SK-N-SH treated with all-trans-retinoic acid at 6 μM for 48 hours (cell line): ENCODE data around the gene DGAT2.

ENCODE experiments used
- ATAC-seq: fragments of 200-7000 bp; cut with Tn5 transposase; 3 replicates; pipeline ENCODE4 v1.9.1; 2020; ENCODE audit warnings: mild to moderate bottlenecking, moderate library complexity
- ARNTL ChIP-seq: fragments of 450-650 bp; formaldehyde crosslinking; IDR thresholded peaks from 2 replicates; pipeline ENCODE4 v1.5.0; 2020; ENCODE audit warnings: low read depth, mild to moderate bottlenecking, moderate library complexity, borderline replicate concordance
- BACH2 ChIP-seq: fragments of 250-450 bp; sonication (Bioruptor Pico); IDR thresholded peaks from 2 replicates; pipeline ENCODE4 v1.9.0; 2021; ENCODE audit warnings: mild to moderate bottlenecking, borderline replicate concordance
- ESRRG ChIP-seq: fragments of 250-450 bp; sonication (Bioruptor Pico); IDR thresholded peaks from 2 replicates; pipeline ENCODE4 v1.6.1; 2021; ENCODE audit warnings: mild to moderate bottlenecking
- GLIS3 ChIP-seq: fragments of 250-450 bp; sonication (Bioruptor Pico); IDR thresholded peaks from 2 replicates; pipeline ENCODE4 v1.5.0; 2020; ENCODE audit warnings: mild to moderate bottlenecking, moderate library complexity
- ISL1 ChIP-seq: fragments of 250-450 bp; sonication (Bioruptor Pico); IDR thresholded peaks from 2 replicates; pipeline ENCODE4 v2.1.2; 2022; ENCODE audit warnings: mild to moderate bottlenecking, moderate library complexity
- OSR1 ChIP-seq: fragments of 250-450 bp; sonication (Bioruptor Pico); IDR thresholded peaks from 2 replicates; pipeline ENCODE4 v1.8.0; 2022; ENCODE audit warnings: moderate library complexity, mild to moderate bottlenecking, inconsistent platforms
- PPARA ChIP-seq: fragments of 250-450 bp; sonication (Bioruptor Pico); IDR thresholded peaks from 2 replicates; pipeline ENCODE4 v1.5.0; 2020; ENCODE audit warnings: mild to moderate bottlenecking, borderline replicate concordance
- RARB ChIP-seq: fragments of 250-450 bp; sonication (Bioruptor Pico); IDR thresholded peaks from 2 replicates; pipeline ENCODE4 v1.8.0; 2021; ENCODE audit warnings: mild to moderate bottlenecking, moderate library complexity
- SNAI2 ChIP-seq: fragments of 250-450 bp; sonication (Bioruptor Pico); IDR thresholded peaks from 2 replicates; pipeline ENCODE4 v1.5.0; 2020; ENCODE audit warnings: mild to moderate bottlenecking, moderate library complexity
- TCF4 ChIP-seq: fragments of 250-450 bp; sonication (Bioruptor Pico); IDR thresholded peaks from 2 replicates; pipeline ENCODE4 v1.8.0; 2021; ENCODE audit warnings: mild to moderate bottlenecking, moderate library complexity, borderline replicate concordance
- TOX ChIP-seq: fragments of 250-450 bp; sonication (Bioruptor Pico); IDR thresholded peaks from 2 replicates; pipeline ENCODE4 v1.8.0; 2021; ENCODE audit warnings: mild to moderate bottlenecking, moderate library complexity, borderline replicate concordance
- ZC3H10 ChIP-seq: fragments of 250-450 bp; sonication (Bioruptor Pico); IDR thresholded peaks from 2 replicates; pipeline ENCODE4 v1.5.1; 2021; ENCODE audit warnings: mild to moderate bottlenecking, moderate library complexity
- ZFP3 ChIP-seq: fragments of 250-450 bp; sonication (Bioruptor Pico); IDR thresholded peaks from 2 replicates; pipeline ENCODE4 v1.5.0; 2020; ENCODE audit warnings: mild to moderate bottlenecking, moderate library complexity
- ZNF70 ChIP-seq: fragments of 450-650 bp; formaldehyde crosslinking; IDR thresholded peaks from 2 replicates; pipeline ENCODE4 v1.5.0; 2020; ENCODE audit warnings: mild to moderate bottlenecking, moderate library complexity
- ZNF8 ChIP-seq: fragments of 450-650 bp; formaldehyde crosslinking; IDR thresholded peaks from 2 replicates; pipeline ENCODE4 v1.5.0; 2020; ENCODE audit warnings: mild to moderate bottlenecking, moderate library complexity
- TF ChIP-seq, protein P1 (sequence below): fragments of 250-450 bp; sonication (Bioruptor Pico); IDR thresholded peaks from 2 replicates; pipeline ENCODE4 v1.5.0; 2020; ENCODE audit warnings: mild to moderate bottlenecking, moderate library complexity
- TF ChIP-seq, protein P2 (sequence below): fragments of 250-450 bp; sonication (Bioruptor Pico); IDR thresholded peaks from 2 replicates; pipeline ENCODE4 v1.8.0; 2021; ENCODE audit warnings: low read depth, mild to moderate bottlenecking, moderate library complexity, borderline replicate concordance
- TF ChIP-seq, protein P3 (sequence below): fragments of 250-450 bp; sonication (Bioruptor Pico); IDR thresholded peaks from 2 replicates; pipeline ENCODE4 v1.5.1; 2021; ENCODE audit warnings: mild to moderate bottlenecking, moderate library complexity
- TF ChIP-seq, protein P4 (sequence below): fragments of 250-450 bp; sonication (Bioruptor Pico); IDR thresholded peaks from 2 replicates; pipeline ENCODE4 v1.8.0; 2020; ENCODE audit warnings: mild to moderate bottlenecking, moderate library complexity, borderline replicate concordance

DGAT2 gene

DNA sequence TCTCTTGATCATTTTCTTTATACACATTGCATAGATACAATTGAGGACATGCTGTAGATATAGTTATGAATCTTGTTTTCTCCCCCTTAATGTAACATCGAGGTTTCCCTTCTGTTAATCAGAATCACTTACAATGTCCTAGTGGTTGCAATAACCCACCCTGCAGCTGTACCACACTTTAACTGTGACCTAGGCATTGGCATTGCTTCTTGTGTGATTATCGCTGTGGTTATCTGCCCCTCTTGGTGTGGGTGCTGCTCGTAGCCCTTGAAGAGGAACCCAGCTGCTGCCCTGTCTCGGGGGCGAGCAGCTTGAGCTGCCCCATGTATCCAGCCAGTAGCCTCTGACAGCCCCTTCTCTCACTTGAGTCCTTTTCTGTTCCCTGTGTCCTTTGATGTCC lies 1.5 kb downstream of the DGAT2 start:
- no peak for ATAC-seq
- TF ChIP-seq ZC3H10 (CRISPR knock-in tag) (no peak), GLIS3 (no peak), SNAI2 (no peak)
- TF ChIP-seq, protein P1, sequence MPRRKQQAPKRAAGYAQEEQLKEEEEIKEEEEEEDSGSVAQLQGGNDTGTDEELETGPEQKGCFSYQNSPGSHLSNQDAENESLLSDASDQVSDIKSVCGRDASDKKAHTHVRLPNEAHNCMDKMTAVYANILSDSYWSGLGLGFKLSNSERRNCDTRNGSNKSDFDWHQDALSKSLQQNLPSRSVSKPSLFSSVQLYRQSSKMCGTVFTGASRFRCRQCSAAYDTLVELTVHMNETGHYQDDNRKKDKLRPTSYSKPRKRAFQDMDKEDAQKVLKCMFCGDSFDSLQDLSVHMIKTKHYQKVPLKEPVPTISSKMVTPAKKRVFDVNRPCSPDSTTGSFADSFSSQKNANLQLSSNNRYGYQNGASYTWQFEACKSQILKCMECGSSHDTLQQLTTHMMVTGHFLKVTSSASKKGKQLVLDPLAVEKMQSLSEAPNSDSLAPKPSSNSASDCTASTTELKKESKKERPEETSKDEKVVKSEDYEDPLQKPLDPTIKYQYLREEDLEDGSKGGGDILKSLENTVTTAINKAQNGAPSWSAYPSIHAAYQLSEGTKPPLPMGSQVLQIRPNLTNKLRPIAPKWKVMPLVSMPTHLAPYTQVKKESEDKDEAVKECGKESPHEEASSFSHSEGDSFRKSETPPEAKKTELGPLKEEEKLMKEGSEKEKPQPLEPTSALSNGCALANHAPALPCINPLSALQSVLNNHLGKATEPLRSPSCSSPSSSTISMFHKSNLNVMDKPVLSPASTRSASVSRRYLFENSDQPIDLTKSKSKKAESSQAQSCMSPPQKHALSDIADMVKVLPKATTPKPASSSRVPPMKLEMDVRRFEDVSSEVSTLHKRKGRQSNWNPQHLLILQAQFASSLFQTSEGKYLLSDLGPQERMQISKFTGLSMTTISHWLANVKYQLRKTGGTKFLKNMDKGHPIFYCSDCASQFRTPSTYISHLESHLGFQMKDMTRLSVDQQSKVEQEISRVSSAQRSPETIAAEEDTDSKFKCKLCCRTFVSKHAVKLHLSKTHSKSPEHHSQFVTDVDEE (CRISPR knock-in tag): no peak
- TF ChIP-seq, all 23 proteins: peak for 0

DNA sequence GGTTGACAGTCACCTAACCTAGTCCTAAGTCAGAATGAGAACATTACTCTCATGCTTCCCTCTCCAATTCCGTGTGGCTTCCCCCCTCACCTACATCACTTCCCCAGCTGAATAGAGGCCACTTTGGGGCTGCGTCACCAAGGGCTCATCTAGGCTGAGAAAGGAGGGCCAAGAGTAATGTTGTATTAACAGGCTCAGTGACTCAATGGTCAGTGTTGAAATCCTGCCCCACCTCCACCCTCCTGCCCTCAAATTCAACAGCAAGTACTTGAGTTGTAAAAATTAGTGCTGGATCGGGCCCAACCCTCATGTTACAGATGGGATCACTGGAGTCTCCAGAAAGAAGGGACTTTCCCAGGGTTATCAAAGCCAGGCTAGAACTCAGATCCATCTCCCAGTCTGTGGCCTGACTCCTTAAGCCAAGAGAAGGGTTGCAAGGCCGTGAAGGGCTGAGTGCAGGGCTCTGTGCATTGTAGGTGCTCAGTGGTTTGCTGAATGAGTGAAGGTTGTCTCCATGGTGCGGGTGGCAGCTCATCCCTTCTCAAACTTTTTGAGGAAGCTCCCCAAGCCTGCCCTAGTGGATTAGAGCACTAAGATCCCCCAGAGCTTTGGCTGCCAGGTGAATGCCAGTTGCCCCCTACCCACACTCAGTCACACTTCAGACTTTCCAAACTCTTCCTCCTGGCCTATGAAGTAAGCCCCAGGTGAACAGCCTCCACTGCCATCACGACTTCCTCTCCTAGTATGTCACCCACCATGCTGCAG lies 3.2 kb downstream of the DGAT2 start:
- no peak for ATAC-seq
- TF ChIP-seq, protein P2, sequence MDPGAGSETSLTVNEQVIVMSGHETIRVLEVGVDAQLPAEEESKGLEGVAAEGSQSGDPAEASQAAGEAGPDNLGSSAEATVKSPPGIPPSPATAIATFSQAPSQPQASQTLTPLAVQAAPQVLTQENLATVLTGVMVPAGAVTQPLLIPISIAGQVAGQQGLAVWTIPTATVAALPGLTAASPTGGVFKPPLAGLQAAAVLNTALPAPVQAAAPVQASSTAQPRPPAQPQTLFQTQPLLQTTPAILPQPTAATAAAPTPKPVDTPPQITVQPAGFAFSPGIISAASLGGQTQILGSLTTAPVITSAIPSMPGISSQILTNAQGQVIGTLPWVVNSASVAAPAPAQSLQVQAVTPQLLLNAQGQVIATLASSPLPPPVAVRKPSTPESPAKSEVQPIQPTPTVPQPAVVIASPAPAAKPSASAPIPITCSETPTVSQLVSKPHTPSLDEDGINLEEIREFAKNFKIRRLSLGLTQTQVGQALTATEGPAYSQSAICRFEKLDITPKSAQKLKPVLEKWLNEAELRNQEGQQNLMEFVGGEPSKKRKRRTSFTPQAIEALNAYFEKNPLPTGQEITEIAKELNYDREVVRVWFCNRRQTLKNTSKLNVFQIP (CRISPR knock-in tag): no peak
- TF ChIP-seq PPARA (CRISPR knock-in tag): no peak
- no peak for TF ChIP-seq GLIS3
- no peak for TF ChIP-seq BACH2 (CRISPR knock-in tag)
- TF ChIP-seq OSR1: no peak
- no peak for TF ChIP-seq ARNTL (CRISPR knock-in tag)
- TF ChIP-seq ISL1 (CRISPR knock-in tag): no peak
- TF ChIP-seq ZFP3 (CRISPR knock-in tag): no peak
- TF ChIP-seq ESRRG (CRISPR knock-in tag): no peak
- TF ChIP-seq, protein P1 (CRISPR knock-in tag): no peak
- no peak for TF ChIP-seq ZNF70 (CRISPR knock-in tag)
- no peak for TF ChIP-seq ZNF8
- TF ChIP-seq, protein P3, sequence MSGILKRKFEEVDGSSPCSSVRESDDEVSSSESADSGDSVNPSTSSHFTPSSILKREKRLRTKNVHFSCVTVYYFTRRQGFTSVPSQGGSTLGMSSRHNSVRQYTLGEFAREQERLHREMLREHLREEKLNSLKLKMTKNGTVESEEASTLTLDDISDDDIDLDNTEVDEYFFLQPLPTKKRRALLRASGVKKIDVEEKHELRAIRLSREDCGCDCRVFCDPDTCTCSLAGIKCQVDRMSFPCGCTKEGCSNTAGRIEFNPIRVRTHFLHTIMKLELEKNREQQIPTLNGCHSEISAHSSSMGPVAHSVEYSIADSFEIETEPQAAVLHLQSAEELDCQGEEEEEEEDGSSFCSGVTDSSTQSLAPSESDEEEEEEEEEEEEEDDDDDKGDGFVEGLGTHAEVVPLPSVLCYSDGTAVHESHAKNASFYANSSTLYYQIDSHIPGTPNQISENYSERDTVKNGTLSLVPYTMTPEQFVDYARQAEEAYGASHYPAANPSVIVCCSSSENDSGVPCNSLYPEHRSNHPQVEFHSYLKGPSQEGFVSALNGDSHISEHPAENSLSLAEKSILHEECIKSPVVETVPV (CRISPR knock-in tag): no peak
- TF ChIP-seq, protein P4, sequence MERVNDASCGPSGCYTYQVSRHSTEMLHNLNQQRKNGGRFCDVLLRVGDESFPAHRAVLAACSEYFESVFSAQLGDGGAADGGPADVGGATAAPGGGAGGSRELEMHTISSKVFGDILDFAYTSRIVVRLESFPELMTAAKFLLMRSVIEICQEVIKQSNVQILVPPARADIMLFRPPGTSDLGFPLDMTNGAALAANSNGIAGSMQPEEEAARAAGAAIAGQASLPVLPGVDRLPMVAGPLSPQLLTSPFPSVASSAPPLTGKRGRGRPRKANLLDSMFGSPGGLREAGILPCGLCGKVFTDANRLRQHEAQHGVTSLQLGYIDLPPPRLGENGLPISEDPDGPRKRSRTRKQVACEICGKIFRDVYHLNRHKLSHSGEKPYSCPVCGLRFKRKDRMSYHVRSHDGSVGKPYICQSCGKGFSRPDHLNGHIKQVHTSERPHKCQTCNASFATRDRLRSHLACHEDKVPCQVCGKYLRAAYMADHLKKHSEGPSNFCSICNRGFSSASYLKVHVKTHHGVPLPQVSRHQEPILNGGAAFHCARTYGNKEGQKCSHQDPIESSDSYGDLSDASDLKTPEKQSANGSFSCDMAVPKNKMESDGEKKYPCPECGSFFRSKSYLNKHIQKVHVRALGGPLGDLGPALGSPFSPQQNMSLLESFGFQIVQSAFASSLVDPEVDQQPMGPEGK (CRISPR knock-in tag): no peak
- no peak for TF ChIP-seq RARB (CRISPR knock-in tag)
- TF ChIP-seq TCF4 (CRISPR knock-in tag): no peak
- TF ChIP-seq TOX (CRISPR knock-in tag): no peak
- no peak for TF ChIP-seq ZC3H10 (CRISPR knock-in tag)
